KMS-11 (cell line): ENCODE measurements around the gene TTLL11.

Experiments used
- H2AFZ ChIP-seq: fragments of 200-600 bp; sonication (generic); 2 replicates; pipeline ENCODE4 v1.6.1; 2016; ENCODE audit warnings: antibody characterized with exemption, mixed run types, low read depth
- H3K27ac ChIP-seq: fragments of 200-600 bp; sonication (generic); 2 replicates; pipeline ENCODE4 v1.6.1; 2016; ENCODE audit warnings: mild to moderate bottlenecking, mixed run types
- H3K27me3 ChIP-seq: fragments of 200-600 bp; sonication (generic); 2 replicates; pipeline ENCODE4 v1.6.1; 2017; ENCODE audit warnings: mild to moderate bottlenecking, low read depth, mixed run types, moderate library complexity; ENCODE audit not compliant: insufficient read depth
- H3K36me3 ChIP-seq: fragments of 200-600 bp; sonication (generic); 2 replicates; pipeline ENCODE4 v1.6.1; 2017; ENCODE audit warnings: mild to moderate bottlenecking, mixed run types; ENCODE audit not compliant: insufficient read depth
- H3K4me1 ChIP-seq: fragments of 200-600 bp; sonication (generic); 2 replicates; pipeline ENCODE4 v1.6.1; 2016; ENCODE audit warnings: mild to moderate bottlenecking, low read depth, mixed run types; ENCODE audit not compliant: poor library complexity, severe bottlenecking
- H3K4me2 ChIP-seq: fragments of 200-600 bp; sonication (generic); 2 replicates; pipeline ENCODE4 v1.7.0; 2016; ENCODE audit warnings: mild to moderate bottlenecking, mixed run types
- H3K4me3 ChIP-seq: fragments of 200-600 bp; sonication (generic); IDR thresholded peaks from 2 replicates; pipeline ENCODE4 v1.6.1; 2017; ENCODE audit warnings: low read depth, low read length, mixed read lengths; ENCODE audit not compliant: insufficient read depth
- H3K79me2 ChIP-seq: fragments of 200-600 bp; sonication (generic); 2 replicates; pipeline ENCODE4 v1.6.1; 2016; ENCODE audit warnings: low read depth, mixed run types; ENCODE audit not compliant: insufficient read depth
- H3K9ac ChIP-seq: fragments of 200-600 bp; sonication (generic); 2 replicates; pipeline ENCODE4 v1.6.1; 2016; ENCODE audit warnings: mild to moderate bottlenecking, mixed run types
- H4K20me1 ChIP-seq: fragments of 200-600 bp; sonication (generic); 2 replicates; pipeline ENCODE4 v1.6.1; 2016; ENCODE audit warnings: mild to moderate bottlenecking, mixed run types; ENCODE audit not compliant: insufficient read depth
- TF ChIP-seq, protein P1 (sequence below): fragments of 200-600 bp; sonication (generic); conservative IDR thresholded peaks from 2 replicates; pipeline ENCODE4 v1.6.1; 2017; ENCODE audit warnings: low read depth, mild to moderate bottlenecking, antibody characterized with exemption, low read length, moderate library complexity, mixed read lengths

Gene TTLL11

DNA sequence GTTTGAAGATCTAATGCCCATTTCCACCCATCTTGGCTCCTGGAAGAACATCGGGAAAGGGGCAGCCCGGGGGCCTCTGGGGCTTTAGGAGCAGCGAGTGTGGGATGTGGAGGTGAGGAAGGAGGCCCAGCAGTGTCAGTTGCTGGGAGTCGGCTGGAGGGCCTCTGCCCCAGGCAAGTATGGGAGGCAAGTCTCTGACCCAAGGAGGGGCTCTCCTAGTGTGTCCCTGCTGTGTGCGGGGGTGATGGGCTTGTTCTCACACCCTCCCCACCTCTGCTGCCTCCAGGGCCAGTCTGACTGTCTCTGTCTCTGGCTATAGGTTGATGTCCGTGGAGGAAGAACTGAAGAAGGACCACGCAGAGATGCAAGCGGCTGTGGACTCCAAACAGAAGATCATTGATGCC lies 312.0 kb downstream of the TTLL11 start:
- Histone ChIP-seq H4K20me1 (no peaks in the 10 kb centered on the region), H3K4me1 (no peaks in the 10 kb centered on the region), H3K27me3 (no peaks in the 10 kb centered on the region), H3K4me2 (no peak overlapping the region), H3K36me3 (no peaks in the 10 kb centered on the region), H3K4me3 (no peak overlapping the region), H2AFZ (no peak overlapping the region), H3K9ac (no peak overlapping the region), H3K79me2 (no peaks in the 10 kb centered on the region), H3K27ac (no peak overlapping the region)
- TF ChIP-seq, protein P1, sequence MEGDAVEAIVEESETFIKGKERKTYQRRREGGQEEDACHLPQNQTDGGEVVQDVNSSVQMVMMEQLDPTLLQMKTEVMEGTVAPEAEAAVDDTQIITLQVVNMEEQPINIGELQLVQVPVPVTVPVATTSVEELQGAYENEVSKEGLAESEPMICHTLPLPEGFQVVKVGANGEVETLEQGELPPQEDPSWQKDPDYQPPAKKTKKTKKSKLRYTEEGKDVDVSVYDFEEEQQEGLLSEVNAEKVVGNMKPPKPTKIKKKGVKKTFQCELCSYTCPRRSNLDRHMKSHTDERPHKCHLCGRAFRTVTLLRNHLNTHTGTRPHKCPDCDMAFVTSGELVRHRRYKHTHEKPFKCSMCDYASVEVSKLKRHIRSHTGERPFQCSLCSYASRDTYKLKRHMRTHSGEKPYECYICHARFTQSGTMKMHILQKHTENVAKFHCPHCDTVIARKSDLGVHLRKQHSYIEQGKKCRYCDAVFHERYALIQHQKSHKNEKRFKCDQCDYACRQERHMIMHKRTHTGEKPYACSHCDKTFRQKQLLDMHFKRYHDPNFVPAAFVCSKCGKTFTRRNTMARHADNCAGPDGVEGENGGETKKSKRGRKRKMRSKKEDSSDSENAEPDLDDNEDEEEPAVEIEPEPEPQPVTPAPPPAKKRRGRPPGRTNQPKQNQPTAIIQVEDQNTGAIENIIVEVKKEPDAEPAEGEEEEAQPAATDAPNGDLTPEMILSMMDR, result no peak

DNA sequence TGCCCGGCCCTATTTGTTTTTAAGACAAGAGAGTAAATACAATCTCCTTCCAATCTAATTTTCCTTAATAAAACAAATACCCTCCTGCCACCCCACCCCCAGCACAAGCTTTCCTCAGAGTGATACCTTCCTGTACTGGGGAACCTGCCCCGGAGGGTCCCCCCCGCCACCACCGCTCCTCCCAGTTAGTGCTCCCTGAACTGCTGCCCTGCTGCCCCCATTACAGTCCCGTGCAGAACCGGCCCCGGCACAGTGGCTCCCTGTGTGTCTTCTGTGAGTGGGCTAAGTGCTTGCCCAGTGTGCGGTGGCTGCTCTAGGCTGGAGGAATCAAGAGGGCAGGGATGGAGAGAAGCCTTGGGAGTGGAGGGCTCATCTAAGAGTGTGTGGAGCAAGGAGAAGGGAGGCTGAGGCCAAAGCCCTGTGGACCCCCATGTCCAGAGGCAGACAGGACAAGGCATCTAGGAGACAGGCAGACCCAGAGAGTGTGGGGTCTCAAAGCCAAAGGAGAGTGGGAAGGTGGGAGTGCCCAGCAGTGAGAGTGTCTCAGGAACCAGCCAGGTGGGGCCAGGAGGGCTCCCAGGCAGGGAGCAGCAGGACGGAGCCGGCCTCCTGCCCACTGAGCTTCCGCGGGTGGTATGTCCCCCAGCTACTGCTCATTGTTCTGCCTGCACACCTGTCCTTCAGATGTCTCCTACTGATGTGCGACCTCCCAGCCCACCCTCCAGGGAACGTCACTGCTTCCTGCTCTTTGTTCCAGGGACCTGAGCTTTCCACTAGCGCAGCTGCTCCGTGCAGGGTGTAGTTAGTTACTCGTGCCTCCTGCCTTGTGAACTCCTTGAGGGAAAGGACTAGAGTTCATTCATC lies 312.7 kb downstream of the TTLL11 start:
- no peak overlapping the region for H3K4me3 ChIP-seq
- H3K36me3 ChIP-seq, result no peaks in the 10 kb centered on the region
- H3K4me2 ChIP-seq, result no peak overlapping the region
- no peak overlapping the region for H3K9ac ChIP-seq
- no peaks in the 10 kb centered on the region for H3K79me2 ChIP-seq
- no peak overlapping the region for H3K27ac ChIP-seq
- no peaks in the 10 kb centered on the region for H4K20me1 ChIP-seq
- no peaks in the 10 kb centered on the region for H3K4me1 ChIP-seq
- H2AFZ ChIP-seq, result no peak overlapping the region
- TF ChIP-seq, protein P1, result no peak
- H3K27me3 ChIP-seq, result no peaks in the 10 kb centered on the region

DNA sequence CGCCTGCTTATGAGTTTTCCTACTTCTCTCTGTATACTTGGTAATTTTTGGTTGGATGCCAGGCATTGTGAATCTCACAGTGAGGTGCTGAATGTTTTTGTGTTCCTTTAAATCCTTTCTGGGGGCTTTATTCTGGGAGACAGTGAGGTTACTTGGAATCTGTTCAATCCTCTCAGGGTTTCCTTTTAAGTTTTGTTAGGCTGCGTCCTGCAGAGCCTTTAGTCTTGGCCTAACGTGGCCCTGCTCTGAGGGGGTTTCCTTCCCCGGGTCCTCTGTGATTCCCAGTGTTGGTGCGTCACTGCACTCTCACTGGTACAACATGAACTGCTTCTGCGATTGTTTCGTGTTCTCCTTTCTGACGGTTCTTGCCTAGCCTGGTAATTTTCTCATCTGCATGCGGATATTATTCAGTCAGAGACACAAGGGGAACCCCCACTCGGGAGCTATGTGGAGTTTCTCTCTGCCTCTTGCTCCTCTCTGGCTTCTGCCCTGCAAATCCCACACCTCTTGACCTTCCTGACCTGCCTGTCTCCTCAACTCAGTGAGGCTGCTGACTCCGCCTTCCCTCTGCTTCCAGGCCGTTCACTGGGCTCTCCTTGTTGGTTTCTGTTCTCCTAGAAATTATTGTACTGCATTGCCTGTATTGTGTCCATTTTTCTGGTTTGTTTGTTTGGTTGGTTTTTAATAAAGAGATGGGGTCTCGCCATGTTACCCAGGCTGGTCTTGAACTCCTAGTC lies 313.6 kb downstream of the TTLL11 start:
- Histone ChIP-seq H3K4me3 (no peak overlapping the region), H3K79me2 (no peaks in the 10 kb centered on the region), H3K9ac (no peak overlapping the region), H3K36me3 (no peaks in the 10 kb centered on the region), H3K27ac (no peak overlapping the region), H3K4me1 (no peaks in the 10 kb centered on the region), H2AFZ (no peak overlapping the region), H3K4me2 (no peak overlapping the region), H3K27me3 (no peaks in the 10 kb centered on the region), H4K20me1 (no peaks in the 10 kb centered on the region)
- TF ChIP-seq, protein P1, result no peak

DNA sequence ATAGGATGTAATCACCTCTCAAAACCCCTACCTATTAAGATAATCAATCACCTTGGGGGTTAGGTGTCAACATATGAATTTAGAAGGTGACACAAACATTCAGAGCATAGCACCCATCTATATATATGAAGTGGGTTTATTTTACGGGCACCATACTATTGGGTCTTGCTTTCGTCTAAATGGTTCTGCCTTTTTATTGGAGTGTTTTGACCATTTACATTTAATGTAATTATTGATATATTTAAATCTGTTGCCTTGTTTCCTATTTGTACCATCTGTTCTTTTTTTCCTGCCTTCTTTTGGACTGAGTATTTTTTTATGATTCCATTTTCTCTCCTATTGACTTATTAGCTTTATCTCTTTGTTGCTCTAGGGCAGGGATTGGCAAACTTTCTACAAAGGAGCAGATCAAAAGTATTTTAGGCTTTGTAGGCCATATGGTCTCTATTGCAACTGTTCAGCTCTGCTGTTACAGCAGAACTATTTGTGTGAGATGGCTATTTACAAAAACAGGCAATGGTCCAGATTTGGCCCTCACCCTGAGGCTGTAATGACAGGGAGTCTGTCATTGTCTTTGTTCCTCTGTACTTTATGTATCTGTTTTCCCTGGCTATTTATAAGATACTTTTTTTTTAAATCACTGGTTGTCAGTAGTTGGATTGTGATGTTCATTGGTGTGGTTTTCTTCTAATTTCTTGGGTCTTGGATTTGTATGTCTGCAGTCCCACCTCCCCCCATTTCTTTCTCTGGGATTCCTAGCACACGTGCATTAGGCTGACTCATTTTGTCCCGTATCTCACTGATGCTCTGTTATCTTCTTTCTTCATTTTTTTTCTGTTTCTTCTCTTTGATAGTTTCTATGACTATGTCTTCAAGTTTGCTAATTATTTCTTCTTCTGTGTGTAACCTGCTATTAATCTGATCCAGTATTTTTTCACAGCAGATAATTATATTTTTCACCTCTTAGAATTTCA lies 314.6 kb downstream of the TTLL11 start:
- no peaks in the 10 kb centered on the region for H3K36me3 ChIP-seq

More for the DNA sequence above, 314.6 kb downstream of the TTLL11 start:
- no peaks in the 10 kb centered on the region for H3K27me3 ChIP-seq
- no peak overlapping the region for H3K9ac ChIP-seq
- H4K20me1 ChIP-seq, result no peaks in the 10 kb centered on the region
- H3K4me2 ChIP-seq, result no peak overlapping the region
- H3K27ac ChIP-seq, result no peak overlapping the region
- H3K79me2 ChIP-seq, result no peaks in the 10 kb centered on the region
- no peak overlapping the region for H2AFZ ChIP-seq
- H3K4me1 ChIP-seq, result no peaks in the 10 kb centered on the region
- TF ChIP-seq, protein P1, result no peak
- H3K4me3 ChIP-seq, result no peak overlapping the region
